ACHN (cell line): ENCODE results near the gene SLC22A3.

Source experiments
- DNase-seq: peaks from one replicate; pipeline ENCODE4 v3.0.0-alpha.2; 2015
- in situ Hi-C: cut with HindIII; loops from 2 replicates; pipeline ENCODE4 v1.10.0; 2017; ENCODE audit warnings: low sequenced_read_pairs, low pct_ligation_motif_present, low pct_unique_long_range_greater_than_20kb

SLC22A3 gene

DNA sequence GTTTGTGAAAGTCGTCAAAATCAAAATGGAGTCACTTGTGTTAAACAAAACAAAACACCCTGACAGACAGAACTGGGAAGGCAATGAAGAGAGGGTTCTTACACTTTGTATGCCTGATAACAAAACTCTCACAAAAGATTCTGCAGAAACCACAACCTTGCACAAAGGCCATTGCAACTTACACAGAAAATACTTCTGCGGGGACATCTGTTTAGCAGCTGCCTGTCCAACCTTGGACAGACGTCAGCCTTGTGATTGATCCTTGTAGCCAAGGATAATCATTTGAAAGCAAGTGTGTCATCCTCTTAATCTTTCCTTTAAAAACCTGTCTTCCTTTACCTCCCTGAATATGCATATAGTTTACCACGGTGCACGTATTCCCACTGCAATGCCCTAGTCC, 17.0 kb upstream of the SLC22A3 start:
- no peak for DNase-seq
- in situ Hi-C loops = no loop called here

DNA sequence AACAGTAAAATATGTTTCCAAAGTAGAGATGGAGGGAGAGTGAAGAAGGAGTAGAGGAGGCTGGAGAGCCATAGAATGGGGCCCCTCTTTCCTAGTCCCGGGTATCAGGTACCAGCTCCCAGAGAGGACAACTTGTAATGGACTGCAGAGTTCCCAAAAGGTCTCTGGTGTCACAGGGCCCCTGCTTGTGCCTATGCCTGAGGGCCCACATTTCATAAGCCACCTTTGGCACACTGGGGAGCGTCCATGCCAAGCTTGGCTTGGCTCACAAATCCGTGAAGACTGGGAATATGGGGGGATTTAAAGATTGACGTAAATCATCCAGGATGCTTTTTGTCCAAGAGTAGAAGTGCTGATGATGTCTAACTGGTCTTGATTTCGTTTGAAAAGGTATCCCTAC, 16.4 kb upstream of the SLC22A3 start:
- DNase-seq = no peak
- in situ Hi-C loops = no loop called here

DNA sequence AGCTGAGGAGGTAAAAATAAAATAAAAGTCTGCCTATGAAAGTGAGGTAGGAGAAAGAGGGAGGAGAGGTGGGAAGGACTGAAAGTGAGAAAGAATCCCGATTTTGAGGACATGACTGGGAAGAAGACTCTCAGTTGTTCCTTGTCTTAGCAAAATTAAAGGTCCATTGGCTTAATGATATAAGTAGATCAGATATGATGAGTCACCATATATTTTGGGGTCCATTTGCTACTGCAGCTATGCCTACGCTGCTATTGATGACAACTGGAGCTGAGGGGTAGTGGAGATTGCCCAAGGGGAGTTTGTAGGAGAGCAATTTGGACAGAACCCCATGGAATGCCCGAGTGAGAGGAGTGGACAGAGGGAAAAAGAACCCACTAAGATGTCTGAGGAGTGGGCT, 15.1 kb upstream of the SLC22A3 start:
- no peak for DNase-seq
- in situ Hi-C loops = no loop called here

DNA sequence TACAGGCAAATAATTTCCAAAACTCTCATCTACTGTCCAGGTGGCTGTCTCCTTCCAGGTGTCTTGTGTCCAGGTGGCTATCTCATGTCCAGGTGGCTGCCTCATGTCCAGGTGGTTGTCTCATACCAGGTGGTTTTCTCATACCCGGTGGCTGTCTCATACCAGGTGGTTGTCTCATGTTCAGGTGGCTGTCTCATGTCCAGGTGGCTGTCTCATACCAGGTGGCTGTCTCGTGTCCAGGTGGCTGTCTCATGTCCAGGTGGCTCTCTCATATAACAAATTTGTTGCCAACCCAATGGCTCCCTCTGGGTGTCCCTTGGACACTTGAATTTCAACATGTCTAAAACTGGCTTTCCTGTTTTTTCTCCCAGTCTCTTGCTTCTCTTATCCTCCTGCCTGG, 14.3 kb upstream of the SLC22A3 start:
- in situ Hi-C loops = no loop called here
- DNase-seq = no peak

DNA sequence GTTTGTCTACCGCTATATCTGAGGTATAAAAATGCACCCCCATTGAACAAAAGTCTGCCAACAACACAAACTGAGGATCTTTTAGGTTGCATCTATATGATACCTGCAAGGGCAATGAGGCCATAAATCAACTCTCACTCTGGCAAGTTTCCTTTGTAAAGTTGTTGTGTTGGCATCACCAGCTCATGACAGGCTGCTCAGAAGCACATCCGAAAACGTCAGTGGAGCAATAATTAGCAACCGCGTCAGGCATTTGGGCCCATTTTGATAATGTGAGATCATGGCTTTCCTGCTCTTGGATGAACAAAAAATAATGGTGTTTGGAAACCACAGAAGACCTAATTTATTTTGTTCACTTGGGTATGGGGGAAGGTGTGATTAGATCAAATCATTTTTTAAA, 12.0 kb upstream of the SLC22A3 start:
- in situ Hi-C loops = no loop called here
- no peak for DNase-seq

DNA sequence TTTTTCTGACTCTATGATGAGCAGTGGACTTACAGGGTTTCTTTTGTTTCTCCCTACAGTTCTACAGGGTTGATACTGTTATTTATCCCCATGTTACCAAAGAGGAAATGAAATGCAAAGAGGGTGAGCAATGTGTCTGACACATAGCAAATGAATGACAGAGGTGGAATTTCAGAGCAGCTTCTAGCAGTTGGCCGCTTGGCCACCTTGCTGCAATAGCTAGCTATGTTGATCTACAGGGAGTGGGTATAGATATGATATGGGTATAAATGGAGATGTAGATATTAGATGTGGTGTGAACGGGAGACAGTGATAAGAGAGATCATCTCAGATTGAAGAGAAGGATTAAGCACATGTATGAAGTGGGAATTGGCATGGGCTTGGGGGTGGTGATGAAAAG, 10.9 kb upstream of the SLC22A3 start:
- peak; percentile 48 for DNase-seq
- in situ Hi-C loops = no loop called here

DNA sequence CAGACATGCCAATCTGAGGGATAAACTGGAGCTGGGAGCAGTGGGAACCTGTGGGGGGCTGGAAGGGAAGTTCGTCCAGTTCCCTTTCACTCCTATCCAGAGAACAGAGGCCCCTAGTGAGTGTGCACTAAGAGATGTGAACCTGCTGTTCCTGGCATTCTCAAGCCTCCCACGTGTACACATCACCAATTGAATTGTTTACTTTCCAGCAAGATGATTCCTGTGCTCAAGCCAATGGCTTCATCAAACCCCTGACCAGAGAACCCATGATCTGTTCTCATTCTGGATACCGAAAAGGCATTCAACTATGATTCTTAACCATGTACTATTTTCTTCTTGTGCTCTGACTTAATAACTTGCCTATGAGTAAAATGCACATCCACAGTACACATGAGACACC, 10.2 kb upstream of the SLC22A3 start:
- in situ Hi-C loops = no loop called here
- no peak for DNase-seq

DNA sequence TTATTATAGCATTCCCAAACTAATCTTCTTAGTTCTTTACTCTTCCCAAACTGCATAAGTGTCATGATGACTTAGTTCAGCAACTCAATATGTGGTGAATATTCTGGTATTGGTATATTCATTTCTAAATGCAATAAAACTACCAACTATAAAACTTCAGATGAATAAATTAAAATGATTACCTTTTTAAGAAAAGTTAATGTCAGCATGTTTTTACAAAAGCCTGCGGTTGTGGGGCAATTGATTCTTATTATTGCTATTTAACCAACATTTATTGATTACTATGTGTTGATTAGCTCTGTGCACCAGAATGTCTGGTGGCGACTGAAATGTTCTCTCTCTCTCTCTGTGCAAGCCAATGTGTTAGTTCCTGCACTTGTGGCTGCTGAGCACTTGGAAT, 5.0 kb upstream of the SLC22A3 start:
- in situ Hi-C loops = no loop called here
- DNase-seq = no peak

DNA sequence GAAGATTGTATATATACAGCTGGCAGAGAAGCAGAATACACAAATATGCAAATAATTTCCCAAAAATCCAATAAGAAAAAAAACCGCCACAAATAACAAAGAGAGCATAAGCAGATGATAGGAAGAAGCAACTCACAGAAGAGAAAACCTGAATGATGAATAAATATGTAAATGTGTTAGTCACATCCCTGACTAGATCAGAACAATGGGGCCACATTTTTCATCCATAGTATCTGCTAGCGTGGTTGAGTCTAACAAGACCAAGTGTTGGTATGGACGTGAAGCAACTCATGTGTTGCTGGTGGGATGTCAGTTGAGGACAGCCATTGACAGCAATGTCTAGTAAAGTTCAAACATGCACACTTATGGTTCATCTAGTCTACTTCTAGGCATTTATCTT, 3.9 kb upstream of the SLC22A3 start:
- DNase-seq = no peak
- in situ Hi-C loops = no loop called here

DNA sequence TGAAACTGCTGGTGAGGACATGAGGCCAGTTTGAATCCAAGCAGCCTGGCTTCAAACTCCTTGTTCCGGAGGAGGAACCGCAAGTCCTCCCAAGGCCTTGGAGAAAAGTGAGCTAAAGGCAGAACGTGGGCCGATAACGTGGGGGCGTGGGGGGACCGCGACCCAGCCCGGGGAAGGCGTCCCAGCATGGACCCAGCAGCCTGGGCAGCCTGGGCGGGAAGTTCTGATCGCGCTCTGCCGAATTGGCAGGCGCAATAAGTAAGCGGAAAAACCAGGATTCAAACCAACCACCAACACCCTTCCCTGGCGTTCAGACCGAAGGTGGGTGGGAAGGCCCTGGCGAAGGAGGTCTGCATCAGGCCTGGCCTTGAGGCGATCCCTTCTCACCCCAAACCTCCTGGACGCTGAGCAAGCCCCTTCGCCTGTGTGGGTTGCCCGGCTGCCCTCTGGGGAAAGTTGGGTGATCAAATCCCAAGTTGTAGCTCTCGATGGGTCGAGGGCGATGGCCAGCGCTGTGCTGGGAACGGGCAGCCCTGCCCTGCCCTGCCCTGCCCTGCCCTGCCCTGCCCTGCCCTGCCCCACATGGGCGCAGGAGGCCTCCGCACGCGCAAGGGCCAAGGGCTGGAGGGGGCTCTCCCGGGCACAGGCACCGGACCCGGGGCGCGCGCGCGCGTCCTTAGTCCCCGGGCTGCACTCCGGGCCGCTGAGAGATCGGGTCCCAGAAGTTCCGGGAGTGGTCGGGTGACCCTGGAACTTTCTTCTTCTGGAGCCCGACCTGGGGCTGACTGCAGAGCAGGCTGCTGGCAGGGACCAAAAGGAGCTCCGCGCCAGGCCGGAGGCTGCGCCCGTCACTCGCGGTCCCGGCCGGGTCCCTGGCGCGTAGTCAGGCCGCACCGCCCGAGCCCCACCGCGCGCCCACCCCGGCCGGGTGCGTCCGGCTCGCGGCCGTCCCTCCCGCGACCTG, 637 bp upstream of the SLC22A3 start:
- in situ Hi-C loops = no loop called here
- DNase-seq = no peak

DNA sequence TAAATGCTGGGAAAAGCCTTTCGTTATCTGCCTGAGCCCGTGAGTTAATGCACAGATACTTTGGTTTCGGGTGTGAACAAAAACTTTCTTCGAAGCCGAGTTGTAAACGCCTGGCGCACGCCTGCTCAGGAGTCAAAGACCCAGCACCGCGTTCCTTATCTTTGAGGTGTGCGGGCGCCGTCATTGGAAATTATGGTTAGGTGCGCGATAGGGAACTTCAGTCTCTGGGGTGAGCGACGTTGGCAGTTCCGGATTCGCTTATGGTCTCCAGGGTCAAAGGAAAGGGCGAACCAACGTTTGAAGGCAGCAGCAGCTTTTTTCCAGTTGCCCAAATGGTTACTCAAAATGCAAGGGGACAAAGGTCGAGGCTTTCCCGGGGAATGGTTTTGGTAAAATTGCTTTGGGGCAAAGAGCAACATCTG, 853 bp downstream of the SLC22A3 start:
- no peak for DNase-seq
- in situ Hi-C loops = no loop called here

DNA sequence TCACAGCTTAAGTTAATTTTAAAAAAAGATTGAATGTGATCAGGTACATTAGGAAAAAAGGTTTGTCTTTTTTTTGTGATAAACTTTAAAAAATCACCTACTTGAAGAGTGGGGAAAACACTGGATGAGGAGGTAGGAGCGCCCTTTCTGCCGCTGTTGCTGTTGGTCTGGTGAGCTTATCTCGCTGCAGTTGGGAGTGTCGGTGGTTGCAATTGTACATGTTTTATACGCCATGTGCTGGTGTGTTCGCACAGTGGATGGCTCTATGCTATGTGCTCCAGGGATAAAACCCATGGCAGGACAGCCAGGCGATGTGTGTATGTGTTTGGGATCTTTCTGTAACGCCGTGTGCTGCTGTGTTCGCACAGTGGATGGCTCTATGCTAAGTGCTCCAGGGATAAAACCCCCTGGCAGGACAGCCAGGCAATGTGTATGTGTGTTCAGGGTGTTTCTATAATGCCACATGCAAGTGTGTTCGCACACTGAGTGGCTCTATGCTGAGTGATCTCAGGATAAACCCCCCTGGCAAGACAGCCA, 1.7 kb downstream of the SLC22A3 start:
- no peak for DNase-seq
- in situ Hi-C loops = no loop called here

DNA sequence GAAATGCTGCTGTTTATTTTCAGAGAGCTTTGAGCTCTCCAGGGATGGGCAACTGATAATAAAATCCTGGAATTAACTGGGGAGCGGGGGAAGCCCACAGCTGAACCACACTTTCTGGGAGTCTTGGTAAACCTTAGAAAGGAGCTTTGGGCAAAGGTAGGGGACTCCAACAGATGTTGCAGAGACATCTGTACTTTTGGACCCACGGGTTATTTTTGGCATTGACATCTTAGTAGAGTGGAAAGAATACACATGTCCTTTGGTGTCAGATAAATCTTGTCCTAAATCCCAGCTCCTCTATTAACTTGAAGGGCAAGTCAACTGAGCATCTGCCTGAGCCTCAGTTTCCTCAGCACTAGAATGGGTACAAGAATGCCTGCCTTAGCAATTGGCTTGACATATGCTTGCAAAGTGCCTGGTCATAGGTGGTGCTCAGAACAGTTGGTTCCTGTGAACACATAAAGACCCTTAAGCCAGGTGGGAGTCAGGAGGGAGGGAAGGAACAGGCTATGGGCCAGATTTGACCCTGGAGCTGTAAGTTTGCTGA, 5.8 kb downstream of the SLC22A3 start:
- in situ Hi-C loops = no loop called here
- DNase-seq = no peak

DNA sequence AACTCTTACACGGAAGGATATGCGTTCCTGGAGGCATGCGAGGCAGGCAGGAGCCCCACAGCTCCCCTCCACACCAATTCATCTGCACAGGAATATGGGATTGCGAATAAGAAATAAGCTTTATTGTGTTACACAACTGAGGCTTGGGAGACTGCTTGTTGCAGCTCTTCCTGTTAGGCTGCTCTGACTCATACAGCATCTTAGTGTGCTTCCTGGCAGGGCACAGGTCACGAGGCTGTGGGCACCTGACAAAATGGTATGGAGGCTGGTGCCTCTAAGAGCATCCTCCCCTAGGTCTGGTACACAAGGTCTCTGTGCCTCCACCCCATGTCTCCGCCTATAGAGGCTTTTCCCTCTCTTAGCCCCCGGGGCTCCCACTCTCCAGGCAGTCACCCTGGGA, 6.8 kb downstream of the SLC22A3 start:
- DNase-seq = no peak
- in situ Hi-C loops = no loop called here

DNA sequence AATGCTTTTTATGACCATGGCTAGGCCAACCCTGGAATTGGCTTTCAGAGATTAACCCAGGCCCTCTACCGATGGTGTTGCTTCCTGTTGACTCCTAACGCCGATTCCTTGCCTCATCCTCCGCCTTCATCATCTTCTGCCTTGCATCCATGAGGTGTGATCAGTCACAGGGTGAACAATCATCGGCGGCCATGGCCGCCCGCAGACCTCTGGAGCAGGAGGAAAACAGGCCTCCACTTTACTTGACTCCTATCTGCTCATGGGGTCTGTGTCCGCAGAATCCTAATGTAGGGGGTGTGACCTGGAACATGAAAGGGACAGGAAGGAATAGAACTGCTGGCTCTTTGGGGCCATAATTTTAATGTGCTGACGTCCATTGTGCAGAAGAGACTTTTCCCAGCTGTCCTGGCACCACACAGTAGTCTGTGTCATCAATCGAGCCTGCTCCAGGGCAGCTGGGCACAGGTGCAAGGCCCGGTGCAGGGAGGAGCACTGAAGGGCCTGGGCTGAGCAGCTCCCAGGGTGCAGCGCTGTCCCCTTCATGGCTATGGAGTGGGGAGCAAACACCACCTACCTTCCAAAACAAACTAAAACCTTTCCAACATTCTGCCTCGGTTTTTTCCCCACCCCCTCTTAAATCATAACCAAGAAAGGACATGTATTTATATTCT, 8.0 kb downstream of the SLC22A3 start:
- in situ Hi-C loops = no loop called here
- no peak for DNase-seq

DNA sequence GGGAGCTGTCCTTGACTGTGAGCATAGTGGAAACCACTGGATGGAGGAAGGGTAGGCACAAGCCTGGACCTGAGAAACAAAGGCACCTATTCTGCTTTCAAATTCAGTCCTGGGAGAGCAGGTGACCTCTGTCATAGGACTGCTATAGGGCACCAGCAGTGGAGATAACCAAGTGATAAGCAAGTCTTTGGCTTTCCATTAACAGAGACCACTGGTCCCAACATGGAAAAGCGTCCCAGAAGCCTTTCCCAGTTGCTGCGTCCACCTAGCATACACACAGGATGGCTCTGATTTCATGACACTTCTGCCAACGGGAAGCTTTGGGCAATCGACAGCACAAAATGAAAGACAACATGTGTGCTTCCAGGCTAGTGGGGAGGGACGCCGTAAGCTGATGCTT, 8.9 kb downstream of the SLC22A3 start:
- in situ Hi-C loops = no loop called here
- no peak for DNase-seq

DNA sequence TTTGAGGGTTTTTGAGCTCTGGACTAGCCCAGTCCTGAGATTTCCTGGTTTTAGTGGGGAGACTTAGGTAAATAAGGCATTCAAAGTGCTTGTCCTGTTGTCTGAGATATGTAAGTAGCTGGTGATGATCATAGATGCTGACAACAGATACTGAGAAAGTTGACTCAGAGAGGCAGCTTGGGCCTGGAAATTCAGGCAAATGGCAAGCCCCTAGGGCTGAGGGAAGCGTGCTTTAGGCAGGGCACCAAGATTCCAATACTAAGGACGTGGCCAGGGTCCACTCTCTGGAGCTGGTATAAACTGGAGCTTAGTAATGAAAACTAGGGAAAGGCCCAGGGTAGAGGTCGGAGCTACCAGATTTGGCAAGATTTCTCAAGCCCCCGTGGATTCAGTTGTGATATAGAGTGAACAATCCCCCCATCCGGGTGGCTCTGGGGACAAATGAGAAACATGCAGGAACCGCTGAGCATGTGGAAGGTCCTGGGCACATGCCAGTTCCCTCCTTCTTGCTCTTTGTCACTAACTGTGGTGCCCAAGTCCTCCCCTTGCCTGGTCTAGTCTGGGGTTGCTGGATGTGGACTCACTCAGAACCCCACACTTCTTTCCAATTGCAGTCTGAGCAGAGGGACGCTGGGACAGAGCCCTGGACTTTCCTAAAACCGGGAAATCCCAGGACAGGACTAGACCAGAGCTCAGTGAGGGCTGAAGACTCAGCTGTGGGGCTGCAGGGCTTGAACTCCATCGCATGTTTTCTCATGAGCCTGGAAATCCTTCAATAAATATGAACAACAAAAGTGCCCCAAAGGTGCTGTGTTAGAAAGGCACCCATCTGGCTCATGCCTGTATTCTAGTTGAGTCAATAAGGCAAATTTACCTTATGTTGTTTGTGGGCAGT, 10.3 kb downstream of the SLC22A3 start:
- DNase-seq = no peak
- in situ Hi-C loops = no loop called here

DNA sequence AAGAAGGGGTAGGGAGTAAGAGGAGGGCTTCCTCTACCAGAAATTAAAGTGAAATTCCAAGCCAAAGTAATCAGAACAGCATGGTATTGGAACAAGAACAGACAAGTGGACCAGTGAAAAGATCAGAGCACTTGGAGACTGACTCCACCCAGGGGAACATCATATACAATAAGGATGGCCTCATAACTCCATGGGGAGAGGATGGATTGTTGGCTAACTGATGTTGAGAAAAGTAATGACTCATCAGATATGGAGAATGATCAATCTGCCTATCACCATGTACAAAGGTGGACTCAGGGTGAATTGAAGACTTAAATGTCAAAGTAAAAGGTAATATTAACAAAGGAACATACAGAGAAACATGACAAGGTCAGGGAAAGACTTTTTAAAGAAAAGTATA, 12.8 kb downstream of the SLC22A3 start:
- in situ Hi-C loops = no loop called here
- no peak for DNase-seq

DNA sequence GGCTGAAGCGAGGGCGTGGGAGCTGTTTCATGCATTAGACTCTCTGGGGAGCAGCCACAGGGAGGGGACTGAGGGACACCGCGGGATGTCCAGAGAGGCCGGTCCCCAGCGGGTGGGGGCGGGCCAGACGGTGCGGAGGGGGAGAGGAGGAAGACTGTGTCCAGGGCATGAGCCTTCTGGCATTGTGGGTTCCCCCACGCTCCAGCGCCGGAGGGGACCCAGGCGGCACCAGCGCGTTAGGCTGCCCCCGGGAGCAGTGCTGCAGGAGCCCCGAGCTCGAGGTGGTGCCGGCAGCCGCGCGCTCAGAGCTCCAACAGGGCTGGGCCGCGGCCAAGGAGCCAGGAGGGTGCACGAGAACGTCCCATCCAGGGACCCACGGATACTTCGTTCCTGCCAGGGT, 14.4 kb downstream of the SLC22A3 start:
- in situ Hi-C loops = no loop called here
- DNase-seq = no peak
